ENCODE data around the gene FN3K.

GRCh38 chr17:82780195-82780594 is 44.8 kb downstream of the FN3K start:
- TF ChIP-seq CTCF (IDR thresholded peaks at IDR 0.05) (no peak), POLR2A (IDR thresholded peaks at IDR 0.05; ENCODE audit: low read depth) (no peak)

Measured in esophagus muscularis mucosa (tissue), 3 donors.